LNCaP clone FGC (cell line): Measurements from ENCODE around the gene DLG4.
A peak's percentile ranks its signal among the peaks of the same experiment; 100 is the strongest.
"Not testable (repeated sequence)": the region's sequence is repeated elsewhere in the genome, so short reads cannot be mapped to it uniquely, and the experiment has no call there.

Experiments
- DNase-seq: peaks from one replicate; pipeline ENCODE4 v3.0.0-alpha.2; 2011; ENCODE audit warnings: low read depth
- H3K4me3 ChIP-seq: 2 replicates; pipeline ENCODE4 v1.5.1; 2011; ENCODE audit warnings: mild to moderate bottlenecking, low read depth, low read length, control low read depth
- TF ChIP-seq, protein P1 (sequence below): IDR thresholded peaks from 2 replicates; pipeline ENCODE4 v1.5.1; 2012; ENCODE audit warnings: mild to moderate bottlenecking; ENCODE audit not compliant: control insufficient read depth, insufficient read depth; ENCODE audit errors: extremely low read depth

The DLG4 gene

DNA sequence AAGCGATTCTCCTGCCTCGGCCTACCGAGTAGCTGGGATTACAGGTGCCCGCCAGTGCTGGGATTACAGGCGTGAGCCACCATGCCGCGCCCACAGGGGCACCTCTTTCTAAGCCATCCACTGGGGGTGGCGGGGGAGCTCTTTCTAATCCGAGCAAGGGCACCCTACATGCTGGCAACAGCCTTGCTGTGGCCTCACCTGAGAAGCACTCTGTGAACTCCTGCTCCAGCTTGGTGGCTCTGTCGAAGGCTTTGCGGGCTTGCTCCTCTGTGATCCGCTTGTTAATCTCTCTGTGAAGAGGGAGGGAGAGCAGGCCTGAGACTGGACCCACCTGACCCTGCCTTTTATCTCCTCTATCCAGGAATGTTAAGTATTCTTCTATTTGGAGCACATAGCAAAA lies 28.6 kb downstream of the DLG4 start:
- TF ChIP-seq, protein P1, sequence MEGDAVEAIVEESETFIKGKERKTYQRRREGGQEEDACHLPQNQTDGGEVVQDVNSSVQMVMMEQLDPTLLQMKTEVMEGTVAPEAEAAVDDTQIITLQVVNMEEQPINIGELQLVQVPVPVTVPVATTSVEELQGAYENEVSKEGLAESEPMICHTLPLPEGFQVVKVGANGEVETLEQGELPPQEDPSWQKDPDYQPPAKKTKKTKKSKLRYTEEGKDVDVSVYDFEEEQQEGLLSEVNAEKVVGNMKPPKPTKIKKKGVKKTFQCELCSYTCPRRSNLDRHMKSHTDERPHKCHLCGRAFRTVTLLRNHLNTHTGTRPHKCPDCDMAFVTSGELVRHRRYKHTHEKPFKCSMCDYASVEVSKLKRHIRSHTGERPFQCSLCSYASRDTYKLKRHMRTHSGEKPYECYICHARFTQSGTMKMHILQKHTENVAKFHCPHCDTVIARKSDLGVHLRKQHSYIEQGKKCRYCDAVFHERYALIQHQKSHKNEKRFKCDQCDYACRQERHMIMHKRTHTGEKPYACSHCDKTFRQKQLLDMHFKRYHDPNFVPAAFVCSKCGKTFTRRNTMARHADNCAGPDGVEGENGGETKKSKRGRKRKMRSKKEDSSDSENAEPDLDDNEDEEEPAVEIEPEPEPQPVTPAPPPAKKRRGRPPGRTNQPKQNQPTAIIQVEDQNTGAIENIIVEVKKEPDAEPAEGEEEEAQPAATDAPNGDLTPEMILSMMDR = no peak
- no peak overlapping the region for H3K4me3 ChIP-seq
- no peak for DNase-seq

DNA sequence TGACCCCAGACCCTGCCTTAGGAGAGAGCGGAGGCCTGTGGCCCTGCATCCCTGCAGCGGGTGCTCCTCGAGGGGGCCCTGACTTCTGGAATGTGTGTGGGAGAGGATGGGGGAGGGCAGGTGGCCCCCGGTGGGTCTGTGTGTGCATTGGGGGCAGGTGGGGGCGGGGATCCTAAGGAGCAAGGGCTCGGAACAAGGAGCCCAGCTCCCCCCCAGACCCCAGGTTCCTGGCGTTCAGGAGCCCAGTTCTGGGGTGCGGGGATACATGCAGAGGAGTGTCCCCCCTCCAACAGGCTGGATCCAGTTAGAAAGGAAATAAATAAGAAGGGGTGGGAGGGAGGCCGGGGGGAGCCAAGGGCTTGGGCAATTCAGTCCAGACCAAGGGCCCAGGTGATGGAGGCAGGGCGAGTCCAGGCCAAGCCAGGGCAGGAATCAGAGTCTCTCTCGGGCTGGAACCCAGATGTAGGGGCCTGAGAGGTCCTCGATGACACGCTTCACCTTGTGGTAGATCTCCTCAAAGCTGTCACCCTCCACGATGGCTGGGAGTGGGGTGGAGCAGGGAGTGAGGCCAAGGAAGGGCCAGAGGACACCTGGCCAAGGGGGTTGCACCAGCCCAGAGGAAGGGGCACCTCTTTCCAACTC lies 29.2 kb downstream of the DLG4 start:
- no peak overlapping the region for H3K4me3 ChIP-seq
- TF ChIP-seq, protein P1 = no peak
- DNase-seq = no peak

DNA sequence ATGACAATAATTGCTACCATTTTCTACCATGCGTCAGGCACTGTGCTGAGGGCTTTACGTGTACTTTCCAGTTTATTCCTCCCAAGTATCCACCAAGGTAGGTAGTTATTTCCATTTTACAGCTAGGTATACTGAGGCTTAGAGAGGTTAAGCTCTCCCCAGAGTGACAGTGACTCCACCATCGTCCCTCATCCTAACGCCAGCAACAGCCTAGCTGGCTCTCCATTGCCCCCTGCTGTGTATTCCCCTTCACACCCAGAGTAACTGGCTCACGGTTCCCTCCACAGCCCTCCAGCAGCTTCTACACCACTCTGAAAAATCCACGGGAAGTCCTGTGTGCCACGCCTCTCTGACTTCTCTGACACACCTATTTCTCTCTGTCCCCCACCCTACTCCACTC lies 33.4 kb downstream of the DLG4 start:
- TF ChIP-seq, protein P1 = peak; percentile 13; the same call in 1 of the 2 replicates
- H3K4me3 ChIP-seq = no peak overlapping the region
- DNase-seq = no peak

DNA sequence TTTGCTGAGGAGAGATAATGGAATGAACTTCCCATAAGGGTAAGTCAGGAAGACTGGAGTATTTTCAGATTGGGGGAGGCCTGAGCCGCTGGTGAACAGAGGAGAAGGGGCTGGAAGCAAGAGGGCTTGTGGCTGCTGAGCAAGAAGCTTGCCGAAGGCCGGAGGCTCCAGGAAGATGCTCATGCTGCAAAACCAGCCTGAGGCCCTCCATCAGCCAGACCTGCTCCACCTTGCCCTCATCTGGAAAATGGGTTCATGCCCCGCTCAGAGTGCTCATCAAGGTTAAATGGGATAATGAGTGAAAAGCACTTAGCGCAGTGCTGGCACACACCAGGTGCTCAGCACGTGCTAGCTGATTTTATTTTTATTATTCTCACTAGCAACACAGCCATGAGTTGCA lies 35.0 kb downstream of the DLG4 start:
- no peak overlapping the region for H3K4me3 ChIP-seq
- DNase-seq = no peak
- TF ChIP-seq, protein P1 = no peak

DNA sequence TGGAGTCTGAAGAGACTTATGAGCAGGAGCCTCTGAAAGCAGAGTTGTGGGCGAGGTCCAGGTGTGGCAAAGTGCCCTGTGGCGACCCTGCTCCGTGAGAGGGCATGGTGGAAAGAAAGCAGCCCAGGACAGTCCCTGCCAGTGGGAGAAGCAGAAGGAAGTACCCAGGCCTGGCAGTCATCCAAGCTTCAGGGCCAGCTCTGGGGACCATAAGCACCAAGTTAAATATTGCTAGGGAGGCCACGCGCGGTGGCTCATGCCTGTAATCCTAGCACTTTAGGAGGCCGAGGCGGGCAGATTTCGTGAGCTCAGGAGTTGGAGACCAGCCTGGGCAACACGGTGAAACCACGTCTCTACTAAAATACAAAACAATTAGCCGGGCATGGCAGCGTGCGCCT lies 35.5 kb downstream of the DLG4 start:
- peak; percentile 13 for DNase-seq
- TF ChIP-seq, protein P1 = no peak
- H3K4me3 ChIP-seq = no peak overlapping the region

DNA sequence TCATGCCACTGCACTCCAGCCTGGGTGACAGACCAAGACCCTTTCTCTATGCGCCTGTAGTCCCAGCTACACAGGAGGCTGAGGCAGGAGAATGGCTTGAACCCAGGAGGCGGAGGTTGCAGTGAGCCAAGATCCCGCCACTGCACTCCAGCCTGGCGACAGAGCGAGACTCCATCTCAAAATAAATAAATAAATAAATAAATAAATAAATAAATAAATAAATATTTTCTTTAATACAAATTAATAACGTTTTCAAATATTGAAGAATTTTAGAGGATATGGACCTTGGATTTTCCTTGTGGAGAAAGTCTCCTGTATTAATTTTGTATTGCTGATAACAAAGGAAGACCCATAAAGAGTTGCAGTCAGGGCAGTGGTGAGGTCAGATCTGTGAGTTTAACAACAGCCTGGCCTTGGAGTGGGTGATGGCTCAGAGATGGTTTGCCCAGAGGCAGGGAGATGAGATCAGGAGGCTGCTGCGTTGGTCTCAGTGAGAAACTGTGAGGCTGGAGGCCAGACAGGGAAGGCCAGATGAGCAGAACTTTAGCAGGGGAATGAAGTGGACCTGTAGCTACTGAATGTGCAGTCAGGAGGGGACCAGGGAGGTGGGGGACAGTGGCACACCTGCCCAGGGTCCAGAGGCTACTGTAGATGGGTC lies 36.1 kb downstream of the DLG4 start:
- H3K4me3 ChIP-seq = no peak overlapping the region
- TF ChIP-seq, protein P1 = no peak
- no peak for DNase-seq

DNA sequence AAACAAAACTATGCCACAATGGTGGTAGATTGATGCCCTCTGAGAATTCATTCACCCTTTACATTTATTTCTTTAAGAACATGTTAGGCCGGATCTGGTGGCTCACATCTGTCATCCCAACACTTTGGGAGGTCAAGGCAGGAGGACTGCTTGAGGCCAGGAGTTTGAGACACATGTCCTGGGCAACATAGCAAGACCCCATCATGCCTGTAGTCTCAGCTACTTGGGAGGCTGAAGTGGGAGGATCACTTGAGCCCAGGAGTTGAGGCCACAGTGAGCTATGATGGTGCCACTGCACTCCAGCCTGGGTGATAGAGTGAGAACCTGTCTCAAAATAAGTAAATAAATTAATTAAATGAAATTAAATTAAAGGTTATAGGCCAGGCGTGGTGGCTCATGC lies 37.5 kb downstream of the DLG4 start:
- DNase-seq, H3K4me3 ChIP-seq: not testable (repeated sequence)
